Daoy (cell line): ENCODE measurements around the gene COPZ2. TPM values are rescaled to one million over a fixed set of nuclear protein-coding genes. Genes with fewer than 3 reads are reported as not detected.
"Not testable (repeated sequence)": the region's sequence is repeated elsewhere in the genome, so short reads cannot be mapped to it uniquely, and the experiment has no call there.

Experiments used
- DNase-seq: peaks from one replicate; pipeline ENCODE4 v3.0.0-alpha.2; 2015; ENCODE audit warnings: low read depth
- total RNA-seq: library from RNA; depleted of rRNA; stranded (reverse); fragments of >200 nt; shearing (Covaris generic); gene quantifications from 2 replicates; pipeline ENCODE4 v1.2.3, GENCODE V29; 2014

COPZ2 gene
- total RNA-seq, 1 experiment from 2014 or later, result 0.57 TPM

DNA sequence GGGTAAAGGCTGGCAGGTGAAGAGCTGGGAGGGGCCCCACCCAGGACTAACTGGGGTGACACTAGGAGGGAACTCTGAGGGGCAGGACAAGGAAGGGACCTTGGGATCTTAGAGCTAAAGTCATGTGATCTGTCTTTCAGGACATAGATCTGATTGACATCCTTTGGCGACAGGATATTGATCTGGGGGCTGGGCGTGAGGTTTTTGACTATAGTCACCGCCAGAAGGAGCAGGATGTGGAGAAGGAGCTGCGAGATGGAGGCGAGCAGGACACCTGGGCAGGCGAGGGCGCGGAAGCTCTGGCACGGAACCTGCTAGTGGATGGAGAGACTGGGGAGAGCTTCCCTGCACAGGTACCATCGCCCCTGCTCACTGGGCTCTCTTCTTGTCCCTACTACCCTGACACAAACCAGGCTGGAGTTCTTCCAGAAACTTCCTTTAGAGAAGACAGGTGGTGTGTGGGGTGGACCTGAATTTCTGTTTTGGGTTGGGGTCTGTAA lies 18.7 kb upstream of the COPZ2 start:
- no peak for DNase-seq

DNA sequence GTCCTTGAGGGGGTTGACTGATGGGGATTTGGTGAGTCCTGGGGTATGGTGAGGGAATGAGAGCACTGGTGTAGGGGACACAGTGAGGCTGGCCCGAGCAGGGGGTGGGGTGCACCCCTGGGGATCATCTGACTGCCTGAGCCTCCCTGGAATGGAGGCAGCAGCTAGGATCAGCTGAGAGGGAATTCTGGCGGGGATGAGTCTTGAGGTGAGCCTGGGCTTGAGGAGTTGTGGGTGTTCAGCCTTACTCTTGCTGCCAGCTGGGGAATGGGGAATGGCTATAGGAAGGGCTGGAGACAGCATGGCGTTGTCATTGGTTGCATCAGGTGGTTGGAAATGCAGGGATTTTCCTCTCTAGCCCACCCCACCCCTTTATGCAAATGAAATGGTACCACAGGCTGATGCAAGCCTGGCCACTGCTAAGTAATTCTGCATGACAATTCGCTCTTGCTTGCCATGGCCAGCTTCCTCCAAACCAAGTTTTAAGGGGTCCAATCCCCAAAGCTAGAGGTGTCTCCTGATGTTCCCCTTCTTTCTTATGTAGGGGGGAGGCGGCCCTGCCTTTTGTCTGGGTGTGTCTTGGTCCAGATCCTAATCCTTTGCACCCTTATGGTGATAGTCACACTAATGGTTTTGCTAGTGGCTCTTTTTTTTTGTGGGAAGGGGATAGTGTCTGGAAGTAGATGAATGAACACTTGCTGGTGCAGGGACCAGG lies 18.1 kb upstream of the COPZ2 start:
- DNase-seq, result peak; percentile 69

- no peak for DNase-seq
These were observed 16.9 kb upstream of the COPZ2 start for GRCh38 chr17:48054238-48055185.

- DNase-seq, result no peak
These were observed 16.2 kb upstream of the COPZ2 start for GRCh38 chr17:48053758-48054237.

- DNase-seq, result no peak
These were observed 15.6 kb upstream of the COPZ2 start for GRCh38 chr17:48052956-48053757.

DNA sequence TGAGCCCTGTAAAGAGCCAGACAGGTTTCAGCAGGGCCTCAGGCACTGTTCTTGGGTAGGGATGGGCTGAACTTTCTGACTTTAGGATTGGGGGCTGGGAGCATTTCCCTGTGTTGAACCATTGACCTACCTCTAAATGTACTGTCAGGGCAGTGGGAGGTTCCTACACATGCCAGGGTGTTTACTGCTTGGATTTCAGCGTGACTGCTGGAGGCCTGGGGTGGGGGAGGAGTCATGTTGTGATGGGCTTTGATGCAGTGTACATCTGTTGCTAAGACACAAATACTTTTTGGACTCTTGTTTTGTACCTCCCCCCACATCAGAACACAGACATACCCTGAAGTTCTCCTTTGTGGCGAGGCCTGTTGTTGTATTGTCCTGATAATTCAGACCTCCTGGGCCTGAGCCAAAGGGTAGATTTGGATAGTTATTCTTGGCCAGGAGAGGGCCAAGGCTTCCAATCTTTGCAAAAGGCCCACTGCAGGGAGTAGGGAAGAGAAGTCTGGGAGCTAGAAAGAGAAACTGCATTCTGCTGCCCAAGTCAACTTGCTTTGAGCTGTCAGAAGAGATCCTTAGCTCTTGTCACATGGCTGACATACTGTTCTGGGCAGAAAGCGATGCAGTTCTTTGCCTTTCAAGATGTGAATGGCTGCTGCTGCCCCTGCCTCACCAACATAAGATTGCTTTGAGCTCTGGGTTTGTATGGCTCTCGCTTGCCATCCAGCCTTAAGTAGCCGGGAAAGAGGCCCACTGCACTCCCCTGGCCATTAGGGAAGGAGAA lies 14.3 kb upstream of the COPZ2 start:
- DNase-seq, result peak; percentile 42

DNA sequence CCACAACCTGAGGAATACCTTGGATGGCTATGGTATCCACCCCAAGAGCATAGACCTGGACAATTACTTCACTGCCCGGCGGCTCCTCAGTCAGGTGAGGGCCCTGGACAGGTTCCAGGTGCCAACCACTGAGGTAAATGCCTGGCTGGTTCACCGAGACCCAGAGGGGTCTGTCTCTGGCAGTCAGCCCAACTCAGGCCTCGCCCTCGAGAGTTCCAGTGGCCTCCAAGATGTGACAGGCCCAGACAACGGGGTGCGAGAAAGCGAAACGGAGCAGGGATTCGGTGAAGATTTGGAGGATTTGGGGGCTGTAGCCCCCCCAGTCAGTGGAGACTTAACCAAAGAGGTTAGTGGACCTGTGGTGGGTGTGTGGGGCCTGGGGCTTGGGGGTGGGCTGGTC lies 13.7 kb upstream of the COPZ2 start:
- no peak for DNase-seq

GRCh38 chr17:48048384-48049126 lies 11.0 kb upstream of the COPZ2 start:
- peak; percentile 89 for DNase-seq

DNA sequence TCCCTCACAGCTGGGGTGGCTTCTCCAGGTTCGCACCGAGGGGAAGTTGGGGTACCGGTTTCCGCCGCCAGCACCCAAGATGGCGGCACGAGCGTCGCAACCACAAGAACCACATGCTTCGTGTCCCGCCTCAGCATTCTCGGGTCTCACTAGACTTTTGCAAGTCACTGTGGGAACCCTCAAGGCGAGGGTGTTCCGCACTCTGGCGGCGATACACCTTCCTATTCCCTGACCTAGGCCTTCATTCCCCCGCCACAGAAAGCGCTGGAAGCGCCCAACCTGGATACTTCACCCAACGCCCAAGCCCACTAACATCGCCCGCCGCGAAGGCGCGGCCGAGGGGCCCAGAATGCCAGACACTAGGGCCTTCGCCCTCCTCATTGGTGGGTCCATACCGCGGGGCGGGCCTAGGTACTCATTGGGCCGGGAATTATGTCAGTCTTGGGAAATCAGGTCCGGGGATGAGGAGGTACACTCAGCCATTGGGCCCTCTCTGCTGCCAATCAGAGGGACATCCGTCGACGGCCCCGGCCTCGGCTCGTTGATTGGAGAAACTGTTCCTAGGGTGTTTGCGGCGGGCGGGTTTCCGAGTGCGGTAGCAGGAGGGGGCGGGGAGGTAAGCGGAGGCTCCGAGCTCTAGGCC lies 10.3 kb upstream of the COPZ2 start, which contains the start of gene NFE2L1:
NFE2L1 (plus strand) TSS at position 619 of the 643 bp plus-strand sequence. CDS start 2,760 bp downstream, outside the sequence.
- DNase-seq, result peak; percentile 99

- DNase-seq, result no peak
These were observed 9.6 kb upstream of the COPZ2 start for GRCh38 chr17:48047113-48047740.

DNA sequence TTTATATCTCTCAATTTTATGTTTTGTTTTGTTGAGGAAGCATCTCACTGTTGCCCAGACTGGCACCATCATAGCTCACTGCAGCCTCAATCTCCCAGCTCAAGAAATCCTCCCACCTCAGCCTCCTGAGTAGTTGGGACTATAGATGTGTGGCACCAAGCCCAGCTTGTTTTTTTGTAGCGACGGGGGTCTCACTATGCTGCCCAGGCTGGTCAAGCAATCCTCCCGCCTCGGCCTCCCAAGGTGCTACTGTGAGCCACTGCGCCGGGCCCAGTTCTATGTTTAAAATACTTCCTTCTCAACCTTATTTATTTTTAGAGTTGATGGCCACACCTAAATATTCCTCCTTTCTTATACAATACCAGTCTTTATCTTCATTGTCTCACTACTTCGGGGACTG lies 8.7 kb upstream of the COPZ2 start:
- DNase-seq, result no peak

GRCh38 chr17:48045316-48046001 lies 7.9 kb upstream of the COPZ2 start:
- peak; percentile 18 for DNase-seq

- no peak for DNase-seq
These were observed 7.3 kb upstream of the COPZ2 start for GRCh38 chr17:48044851-48045250.

DNA sequence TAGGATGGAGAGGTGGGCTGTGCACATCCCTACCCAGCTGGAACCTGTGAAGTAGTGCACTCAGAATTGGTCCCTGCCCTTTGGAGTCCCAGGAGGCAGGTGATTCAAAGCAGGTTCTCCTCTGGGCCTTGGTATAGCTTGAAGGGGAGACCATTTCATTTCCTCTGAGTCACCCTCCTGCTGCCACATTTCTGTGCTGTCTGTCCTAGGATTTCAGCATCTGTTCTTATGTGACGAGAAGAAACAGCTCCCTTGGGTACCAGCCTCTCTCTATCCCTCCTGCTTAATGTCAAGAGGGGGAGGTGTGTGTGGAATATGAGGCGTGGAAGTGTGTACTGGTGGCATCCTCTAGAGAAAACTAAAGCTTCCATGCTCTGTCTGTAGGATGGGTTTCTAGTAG lies 5.6 kb upstream of the COPZ2 start:
- DNase-seq, result no peak

- DNase-seq, result no peak
These were observed 1.1 kb upstream of the COPZ2 start for GRCh38 chr17:48038687-48039086.

- DNase-seq, result no peak
These were observed 284 bp upstream of the COPZ2 start for GRCh38 chr17:48037838-48038323.

DNA sequence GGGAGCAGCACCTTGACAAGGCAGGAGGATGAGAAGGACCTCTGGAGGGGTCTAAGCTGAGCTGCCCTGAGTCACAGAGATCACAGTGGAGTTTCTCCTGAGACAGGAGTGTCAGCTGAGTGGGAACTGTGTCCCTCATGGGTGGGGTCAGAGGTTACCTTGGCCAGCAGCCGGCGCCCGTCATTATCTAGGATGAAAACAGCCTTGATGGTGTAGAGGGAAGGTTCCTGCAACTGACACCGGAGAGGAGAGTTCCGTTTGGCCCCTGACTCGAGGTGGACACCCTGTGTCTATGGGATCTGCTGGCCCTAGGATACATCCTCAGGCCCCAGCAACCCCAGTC lies 933 bp downstream of the COPZ2 start:
- DNase-seq, result no peak

DNA sequence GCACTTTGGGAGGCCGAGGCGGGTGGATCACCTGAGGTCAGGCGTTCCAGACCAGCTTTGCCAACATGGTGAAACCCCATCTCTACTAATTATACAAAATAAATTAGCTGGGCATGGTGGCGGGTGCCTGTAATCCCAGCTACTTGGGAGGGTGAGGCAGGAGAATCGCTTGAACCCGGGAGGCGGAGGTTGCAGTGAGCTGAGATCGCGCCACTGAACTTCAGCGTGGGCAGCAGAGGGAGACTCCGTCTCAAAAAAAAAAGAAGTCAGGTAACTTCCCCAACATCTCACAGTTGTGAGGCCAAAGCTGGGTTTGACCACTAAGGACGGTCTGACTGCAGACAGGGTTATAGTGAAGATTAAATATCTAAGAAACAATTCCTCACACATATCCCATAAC lies 2.9 kb downstream of the COPZ2 start:
- not testable (repeated sequence) for DNase-seq
